GM19328 (cell line): ENCODE results near the gene PFKFB4.

Source experiments
- ATAC-seq: cut with Tn5 transposase; IDR thresholded peaks from one replicate; pipeline ENCODE4 v1.9.1; 2021; ENCODE audit warnings: mild to moderate bottlenecking, moderate library complexity; ENCODE audit not compliant: unreplicated experiment

Gene PFKFB4

DNA sequence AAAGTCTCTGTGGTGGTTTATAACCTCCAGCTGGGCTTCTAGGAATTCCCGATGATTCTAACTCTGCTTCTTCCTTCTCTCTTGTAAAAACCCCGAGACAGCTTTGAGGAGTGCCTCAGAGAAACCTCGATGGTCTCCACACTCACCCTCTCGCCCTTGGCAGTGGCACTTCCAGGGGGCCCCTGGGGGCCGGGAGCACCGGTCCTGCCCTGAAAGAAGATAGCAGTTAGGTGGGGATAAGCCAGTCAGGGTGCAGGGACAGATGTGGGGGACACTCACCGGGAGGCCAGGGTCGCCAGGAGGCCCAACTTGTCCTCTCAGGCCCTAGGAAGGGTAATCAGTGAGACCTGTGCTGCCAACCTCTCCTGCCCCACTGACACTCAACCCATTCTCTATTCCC is 28.8 kb upstream of the PFKFB4 start:
- no peak for ATAC-seq

DNA sequence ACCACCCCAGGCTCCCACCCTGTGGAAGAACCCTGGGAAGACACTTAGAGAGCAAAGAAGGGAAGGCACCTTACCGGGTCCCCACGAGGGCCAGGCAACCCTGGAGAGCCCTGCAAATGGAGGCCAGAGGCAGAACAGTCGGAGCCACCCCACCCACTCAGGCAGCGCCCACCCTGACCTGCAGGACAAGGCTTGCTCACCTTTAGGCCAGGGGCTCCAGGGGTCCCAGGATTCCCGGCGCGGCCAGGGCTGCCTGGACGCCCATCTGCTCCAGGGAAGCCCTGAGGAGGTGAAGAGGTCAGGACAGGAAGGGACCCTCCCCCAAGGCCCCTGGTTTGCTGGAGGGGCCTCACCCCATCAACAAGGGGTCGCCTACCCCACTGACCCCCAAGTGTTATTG is 28.2 kb upstream of the PFKFB4 start:
- ATAC-seq: no peak

DNA sequence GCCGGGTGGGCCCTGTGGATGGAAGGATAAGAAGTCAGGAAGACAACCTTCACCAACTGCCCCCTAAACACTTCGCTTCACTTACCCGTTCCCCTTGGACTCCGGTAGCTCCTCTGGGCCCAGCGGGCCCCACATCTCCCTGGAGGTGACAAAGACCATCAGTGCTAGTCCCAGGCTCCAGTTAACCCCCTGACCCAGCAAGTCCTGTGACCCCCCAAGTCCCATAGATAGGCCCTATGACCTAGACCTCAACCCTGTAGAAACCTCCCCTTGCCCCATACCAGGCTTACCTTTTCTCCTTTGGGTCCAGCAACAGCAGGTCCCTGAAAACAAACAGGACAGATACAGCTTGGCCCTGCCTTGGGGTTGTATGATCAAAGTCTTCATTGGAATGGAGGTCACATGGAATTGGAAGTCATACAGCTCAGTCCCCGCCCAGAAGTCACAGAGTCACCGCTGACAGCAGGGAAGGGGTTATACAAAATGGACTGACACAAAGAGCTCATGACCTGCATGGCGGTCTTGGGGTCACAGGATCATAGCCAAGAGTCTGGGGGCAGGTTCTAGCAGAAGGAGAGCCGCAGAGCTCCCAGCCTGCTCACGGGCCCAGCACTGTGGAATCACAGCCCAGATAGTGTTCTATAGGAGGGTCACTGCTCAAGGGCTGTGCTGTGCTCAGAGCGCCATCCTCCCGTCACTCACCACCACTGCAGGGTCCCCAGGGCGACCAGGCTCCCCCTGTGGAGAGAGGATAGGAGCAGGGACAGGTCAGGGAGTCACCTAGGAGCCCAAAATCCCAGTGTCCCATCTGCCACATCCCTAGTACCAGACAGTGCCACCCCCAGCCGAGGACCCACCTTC is 25.2 kb upstream of the PFKFB4 start:
- no peak for ATAC-seq

DNA sequence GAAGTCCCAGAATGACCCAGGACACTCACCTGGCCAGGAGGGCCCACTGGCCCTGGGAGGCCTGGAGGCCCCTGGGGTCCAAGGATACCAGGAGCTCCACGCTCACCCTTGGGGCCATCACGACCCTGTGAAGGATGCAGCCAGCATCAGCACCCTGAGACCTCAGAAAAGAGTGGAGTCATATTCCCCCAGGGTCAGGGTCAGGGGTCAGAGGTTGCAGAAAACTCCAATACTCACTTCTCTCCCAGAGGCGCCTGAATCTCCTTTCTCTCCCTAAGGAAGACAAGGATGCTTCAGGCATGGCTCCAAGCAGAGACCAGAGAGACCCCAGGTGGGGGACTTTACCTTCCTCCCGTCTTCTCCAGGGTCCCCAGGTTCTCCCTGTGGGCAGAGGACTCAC is 20.0 kb upstream of the PFKFB4 start:
- ATAC-seq: no peak

DNA sequence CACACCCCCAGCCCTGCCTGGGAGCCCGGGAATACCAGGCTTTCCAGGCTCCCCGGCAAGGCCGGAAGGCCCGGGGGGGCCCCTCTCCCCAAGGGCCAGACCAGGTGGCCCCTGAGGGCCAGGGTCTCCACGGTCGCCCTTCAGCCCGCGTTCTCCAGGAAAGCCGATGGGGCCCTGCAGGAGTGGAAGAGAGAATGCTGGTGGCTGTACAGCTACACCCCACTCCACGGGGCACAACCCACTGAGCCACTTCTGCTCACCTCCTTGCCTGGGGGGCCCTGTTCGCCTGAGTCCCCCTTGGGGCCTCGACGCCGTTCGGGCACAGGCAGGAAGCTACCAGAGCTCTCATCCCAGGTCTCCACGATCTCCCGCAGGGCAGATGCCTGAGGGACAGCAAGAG is 18.8 kb upstream of the PFKFB4 start:
- no peak for ATAC-seq

DNA sequence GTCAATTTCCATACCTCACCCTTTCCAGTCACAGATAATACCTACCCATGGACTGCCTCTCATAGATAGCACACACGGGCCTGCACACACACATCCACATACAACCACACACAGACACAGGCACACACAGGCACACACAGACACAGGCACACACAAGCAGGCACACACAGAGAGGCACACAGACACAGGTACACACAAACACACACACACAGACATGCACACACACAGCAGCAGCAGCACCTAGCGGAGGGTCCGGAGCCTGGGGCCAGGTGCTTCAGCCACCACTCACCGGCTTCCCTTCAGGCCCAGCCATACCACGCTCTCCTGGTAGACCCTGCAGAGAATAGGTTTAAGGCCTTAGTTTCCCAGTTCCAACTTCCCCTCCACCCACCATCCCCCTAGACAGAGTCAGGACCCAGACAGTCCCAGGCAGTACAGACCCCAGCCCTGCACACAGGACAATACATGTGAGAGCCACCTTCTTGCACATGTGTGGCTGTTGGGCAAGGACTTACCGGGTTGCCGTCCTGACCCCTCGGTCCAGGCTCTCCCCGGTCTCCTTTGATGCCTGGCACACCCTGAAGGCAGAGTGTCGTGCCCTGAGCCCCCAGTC is 17.5 kb upstream of the PFKFB4 start:
- ATAC-seq: no peak

DNA sequence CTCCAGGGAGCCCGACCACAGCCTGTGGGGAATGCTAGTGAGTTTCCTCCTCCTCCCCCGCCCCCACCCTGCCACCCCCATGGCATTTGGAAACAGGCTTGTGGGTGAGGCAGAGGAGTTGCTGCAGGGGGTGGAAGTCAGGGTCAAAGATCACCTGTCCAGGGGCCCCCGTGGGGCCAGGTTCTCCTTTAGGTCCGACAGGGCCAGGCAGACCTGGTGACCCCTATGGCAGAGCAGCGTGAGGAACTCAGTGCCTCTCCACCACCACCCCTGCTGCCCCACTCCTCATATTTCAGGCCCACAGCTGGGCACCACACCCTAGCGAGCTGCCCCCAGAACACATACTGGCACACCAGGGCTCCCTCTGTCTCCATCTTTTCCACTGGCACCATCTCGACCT is 15.9 kb upstream of the PFKFB4 start:
- no peak for ATAC-seq

DNA sequence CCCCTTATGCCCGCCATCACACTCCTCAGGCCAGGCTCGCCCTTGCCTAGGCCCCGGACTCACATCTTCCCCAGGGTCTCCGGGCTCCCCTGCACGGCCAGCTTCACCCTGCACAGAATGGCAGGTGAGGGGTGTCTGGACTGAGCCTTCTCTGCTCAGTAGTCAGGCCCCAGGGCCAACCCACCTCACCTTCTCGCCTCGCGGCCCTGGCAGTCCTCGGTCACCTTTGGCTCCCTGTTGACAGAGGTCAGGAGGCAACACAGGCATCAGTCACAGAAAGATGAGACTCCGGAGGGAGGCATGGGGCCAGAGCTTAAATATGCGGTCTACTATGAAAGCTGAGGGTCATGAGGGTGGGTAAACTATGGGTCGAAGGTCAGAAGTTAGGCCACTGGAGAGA is 15.3 kb upstream of the PFKFB4 start:
- ATAC-seq: no peak

DNA sequence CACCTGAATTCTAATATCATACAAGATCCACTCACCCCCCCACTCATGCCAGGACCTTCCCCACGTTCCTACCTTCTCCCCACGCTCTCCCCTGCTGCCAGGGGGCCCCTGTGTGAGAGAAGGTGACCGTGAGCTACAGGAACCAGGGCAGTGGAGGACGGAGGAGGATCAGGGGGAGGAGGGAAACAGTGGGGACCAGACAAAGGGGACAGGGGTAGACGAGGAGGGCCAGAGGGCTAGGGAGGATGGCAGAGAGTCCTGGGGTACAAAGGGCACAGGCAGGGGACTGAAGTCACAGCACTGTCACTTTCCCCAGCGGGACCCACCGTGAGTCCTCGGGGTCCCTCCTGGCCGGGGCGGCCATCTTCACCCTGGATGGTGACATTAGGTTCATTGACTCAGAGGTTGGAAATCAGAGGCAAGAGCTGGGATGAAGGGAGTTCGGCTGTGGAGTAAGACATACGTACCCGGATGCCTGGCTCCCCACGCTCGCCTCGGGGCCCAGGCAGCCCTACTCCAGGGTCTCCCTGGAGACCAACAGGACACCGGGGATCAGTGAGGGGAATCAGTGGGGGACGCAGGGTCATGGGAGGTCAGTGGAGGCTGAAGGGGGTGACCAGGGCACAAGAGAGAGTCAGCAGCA is 13.3 kb upstream of the PFKFB4 start:
- no peak for ATAC-seq

DNA sequence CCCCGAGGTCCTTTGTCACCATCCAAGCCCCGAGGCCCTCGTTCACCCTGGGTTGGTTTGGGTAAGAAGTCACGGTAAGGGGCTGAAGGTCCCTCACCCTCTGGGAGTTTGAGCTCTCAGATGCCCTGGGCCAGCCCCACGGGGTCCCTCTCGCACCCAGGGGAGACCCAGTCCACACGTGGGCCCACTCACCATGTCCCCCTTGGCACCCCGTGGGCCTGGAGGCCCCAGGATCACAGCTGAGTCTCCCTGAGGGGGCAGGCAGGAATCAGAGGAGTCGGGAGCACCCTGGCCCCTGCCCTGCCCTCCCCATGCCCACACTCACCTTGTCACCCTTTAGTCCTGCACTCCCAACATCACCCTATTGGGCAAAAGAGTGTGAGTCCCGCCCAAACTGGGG is 12.8 kb upstream of the PFKFB4 start:
- ATAC-seq: no peak

DNA sequence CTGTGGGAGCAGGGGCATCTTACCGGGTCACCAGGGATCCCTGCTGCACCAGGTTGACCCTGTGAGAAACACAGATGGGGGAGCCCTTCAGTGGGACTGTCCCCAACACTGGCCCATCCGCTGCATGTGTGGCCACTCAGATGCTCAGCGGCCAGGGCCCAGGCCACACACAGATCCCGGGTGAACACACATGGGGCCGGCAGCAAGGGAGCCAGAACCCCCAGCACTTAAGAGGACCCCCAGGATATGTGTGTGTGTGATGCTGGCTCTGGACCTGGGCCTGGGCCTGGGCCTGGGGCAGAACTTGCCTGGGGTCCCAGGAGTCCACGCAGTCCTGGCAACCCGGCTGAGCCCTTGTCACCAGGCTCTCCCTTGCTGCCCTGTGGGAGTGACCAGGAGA is 11.9 kb upstream of the PFKFB4 start:
- ATAC-seq: no peak

DNA sequence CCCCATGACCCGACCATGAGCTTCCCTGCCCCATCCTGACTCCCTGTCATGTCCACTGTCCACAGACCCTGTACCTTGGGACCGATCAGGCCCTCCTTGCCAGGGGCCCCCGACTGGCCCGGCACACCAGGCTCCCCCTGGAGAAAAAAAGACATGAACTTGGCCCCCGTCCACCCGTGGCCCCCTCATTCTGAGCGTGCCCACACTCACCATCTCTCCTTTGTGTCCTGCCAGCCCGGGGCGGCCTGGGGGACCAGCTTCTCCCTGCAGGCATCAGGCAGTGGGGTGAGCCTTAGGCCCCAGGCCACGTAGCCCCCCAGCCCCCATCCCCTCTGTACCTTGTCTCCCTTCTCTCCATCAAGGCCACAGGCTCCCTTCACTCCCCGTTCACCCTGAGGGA is 10.9 kb upstream of the PFKFB4 start:
- no peak for ATAC-seq

DNA sequence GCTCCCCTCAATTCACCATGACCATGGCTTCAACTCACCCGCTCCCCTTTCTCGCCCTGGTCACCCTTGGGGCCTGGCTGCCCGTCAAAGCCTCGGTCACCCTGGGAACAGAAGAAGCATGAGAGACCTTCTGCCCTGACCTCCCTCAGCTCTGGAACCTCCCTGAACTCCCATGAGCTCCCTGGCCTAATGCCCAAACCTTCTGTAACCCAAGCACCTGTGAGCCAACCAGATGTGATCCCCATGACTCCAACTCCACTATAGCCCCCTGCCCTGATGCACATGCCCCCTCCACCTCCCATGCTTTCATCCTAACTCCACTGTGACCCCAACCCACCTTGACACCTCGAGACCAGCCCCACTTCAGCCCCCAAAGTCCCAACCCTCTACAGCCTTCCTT is 10.5 kb upstream of the PFKFB4 start:
- no peak for ATAC-seq

DNA sequence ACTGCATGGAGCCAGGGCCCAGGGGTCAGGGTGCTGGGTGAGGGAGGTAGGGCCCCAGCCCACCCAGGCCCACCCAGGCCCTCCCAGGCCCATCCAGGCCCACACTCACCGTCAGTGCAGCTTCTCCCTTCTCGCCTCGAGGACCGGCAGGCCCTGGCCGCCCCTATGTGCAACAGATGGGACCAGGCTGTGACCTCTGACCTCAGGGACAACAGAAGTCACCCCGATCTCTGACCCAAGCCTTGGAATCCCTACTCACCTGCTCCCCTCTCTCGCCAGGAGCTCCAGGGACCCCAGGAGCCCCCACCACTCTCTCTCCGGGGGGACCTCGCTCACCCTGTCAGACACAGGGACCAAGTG is 9.8 kb upstream of the PFKFB4 start:
- ATAC-seq: no peak

DNA sequence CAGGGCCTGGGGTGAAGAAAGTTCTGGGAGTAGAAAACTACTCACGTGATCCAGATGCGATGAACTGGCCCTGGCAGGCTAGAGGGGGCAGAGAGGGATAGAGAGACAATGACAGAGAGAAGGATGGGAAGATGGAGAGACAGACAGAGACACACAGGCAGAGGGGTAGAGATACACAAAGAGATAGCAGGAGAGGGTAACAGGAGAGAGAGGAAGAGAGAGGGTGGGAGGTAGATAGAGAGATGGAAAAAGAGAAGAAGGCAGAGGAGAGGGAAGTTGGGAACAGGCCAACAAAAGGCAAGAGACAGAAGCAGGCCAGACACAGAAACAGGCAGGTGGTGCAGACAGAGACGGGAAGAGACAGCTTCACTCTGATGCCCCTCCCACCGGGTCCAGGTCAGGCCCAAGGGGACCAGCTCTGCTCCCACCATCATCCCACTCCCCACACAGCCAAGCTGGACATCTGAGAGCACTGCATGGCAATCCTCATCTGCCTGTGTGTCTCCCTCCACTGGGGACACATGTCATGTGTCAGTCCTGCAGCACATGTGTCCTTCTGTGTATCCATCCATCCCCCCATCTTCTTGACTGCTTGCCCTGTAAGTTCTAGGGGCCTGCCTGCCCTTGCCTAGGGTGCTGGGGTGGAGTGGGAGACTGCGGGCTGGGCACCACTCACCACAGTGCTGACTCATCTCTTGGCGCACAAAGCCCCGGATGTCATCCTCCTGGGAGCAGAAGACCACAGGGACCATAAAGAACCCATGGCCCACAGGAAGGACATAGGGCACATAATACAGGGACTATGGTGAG is 9.2 kb upstream of the PFKFB4 start:
- ATAC-seq: no peak

DNA sequence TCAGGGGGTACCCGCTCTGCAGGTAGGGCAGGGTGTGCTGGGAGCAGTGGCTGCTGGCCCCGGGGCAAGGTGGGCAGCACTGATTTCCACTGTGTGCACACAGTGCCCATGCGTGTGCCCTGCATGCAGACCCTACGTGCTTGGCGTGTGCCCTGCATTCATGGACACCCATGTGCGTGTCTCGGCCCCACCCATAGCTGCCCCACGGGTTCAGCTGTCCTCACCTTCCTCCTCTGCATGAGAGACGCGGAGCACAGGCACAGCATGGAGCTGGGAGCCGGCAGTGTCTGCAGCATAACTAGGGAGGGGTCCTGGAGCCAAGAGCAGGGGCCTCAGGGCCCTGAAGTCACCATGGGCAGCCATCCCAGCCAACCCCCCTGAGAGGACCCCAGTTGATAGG is 8.6 kb upstream of the PFKFB4 start:
- no peak for ATAC-seq

DNA sequence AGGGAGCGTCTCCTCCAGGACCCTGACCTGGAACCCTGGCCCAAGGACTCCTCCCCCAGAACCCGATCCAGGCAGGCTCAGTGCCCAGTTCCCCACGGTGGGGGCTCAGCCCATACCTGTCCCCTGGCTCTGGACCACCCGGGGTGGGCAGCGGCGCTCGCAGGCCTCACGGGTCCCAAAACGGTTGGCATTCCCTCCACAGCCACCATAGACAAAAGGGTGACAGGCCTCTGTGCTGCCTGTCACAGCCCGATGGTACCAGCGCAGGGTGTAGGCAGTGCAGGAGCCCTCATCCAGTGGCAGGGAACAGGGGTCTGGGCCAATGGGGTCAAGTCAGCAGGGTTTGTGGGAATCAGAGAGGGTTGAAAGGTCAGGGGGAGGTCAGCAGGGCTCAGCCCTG is 8.1 kb upstream of the PFKFB4 start:
- ATAC-seq: no peak

DNA sequence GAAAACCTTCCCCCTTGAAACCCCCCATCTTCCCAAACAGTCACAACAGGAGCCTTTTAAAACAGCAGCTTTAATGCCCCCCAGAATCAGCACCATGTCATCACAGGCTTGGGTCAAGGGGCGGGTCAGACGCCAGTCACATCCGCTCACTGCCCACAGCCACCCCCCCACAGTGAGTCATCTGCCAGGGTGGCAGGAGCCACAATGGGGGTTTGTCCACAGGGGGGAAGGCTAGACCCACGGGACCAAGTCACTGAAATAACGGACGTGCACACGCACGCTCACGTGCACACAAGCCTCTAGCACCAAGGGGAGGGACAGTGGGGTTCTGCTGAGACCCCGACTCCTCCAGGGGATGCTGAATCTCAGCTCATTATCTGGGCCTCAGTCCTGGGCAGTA is 7.4 kb upstream of the PFKFB4 start:
- ATAC-seq: no peak

DNA sequence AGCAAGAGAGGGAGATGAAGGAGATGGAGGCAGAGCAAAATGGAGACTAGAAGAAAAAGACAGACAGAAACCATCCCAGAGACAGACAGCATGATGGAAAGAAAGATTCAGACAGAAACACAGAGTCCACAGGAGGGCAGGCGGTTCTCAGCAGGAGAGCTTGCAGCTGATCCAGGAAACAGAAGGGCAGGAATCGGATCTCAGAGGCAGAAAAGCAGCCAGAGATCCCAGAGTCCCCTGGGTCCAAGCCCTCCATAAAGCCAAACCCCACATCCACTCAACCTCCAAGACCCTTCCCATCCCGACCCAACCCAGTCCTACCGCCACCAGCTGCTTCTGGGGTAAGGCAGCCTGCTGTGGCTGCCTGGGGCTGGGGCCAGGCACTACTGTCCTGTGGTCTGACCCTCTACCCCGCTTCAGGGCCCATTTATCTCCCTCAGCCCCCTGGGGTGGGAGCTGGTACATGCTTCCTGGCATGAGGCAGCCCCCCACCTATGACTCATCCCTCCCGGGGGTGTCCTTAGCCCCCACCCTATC is 6.8 kb upstream of the PFKFB4 start, which contains the start of gene UCN2:
TSS of gene UCN2 (minus strand) at position 400 of the 537 bp plus-strand sequence. CDS start 657 bp downstream, outside the sequence.
- no peak for ATAC-seq

DNA sequence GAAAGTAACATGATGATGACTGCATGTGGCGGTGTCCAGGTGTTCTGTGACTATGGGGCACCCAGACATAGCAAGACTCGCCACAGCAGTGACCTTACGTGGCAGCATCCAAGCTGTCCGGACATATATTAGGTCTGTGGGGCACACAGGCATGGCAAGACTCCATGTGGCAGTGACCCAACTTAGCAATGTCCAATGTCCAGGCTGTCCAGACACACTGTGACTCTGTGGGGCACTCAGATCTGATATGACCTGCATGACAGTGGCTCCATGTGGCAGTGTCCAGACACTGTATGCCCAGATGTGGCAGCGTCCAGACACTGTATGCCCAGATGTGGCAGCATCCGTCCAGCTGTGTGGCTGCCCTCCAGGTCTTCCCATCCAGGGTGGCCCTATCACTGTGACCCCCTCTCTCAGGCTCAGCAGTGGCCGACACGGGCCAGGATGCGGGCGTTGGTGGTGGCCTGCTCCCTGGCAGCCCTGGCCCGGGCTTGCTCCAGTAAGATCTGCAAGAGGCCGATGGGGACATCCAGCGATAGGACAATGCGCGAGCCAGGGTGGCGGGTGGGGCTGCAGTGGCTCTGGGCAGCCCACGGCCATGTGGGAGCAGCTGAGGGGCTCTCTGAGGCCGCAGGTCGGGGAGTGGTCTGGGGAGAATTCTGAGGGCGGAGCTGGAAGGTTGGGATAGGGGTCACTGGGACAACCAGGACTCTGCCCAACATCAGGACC is 5.9 kb upstream of the PFKFB4 start:
- no peak for ATAC-seq
